Measurements from ENCODE around the gene MYRF.

GRCh38 chr11:61782841-61783240 lies 30.4 kb downstream of the MYRF start:
- TF ChIP-seq CTCF (IDR thresholded peaks at IDR 0.05): no peak
- no peak for TF ChIP-seq ZFX (IDR thresholded peaks at IDR 0.05; ENCODE audit: borderline replicate concordance)

Measured in 22Rv1 (cell line).